Urinary bladder (tissue), 4 donors: ENCODE data around the gene COL9A3. TPM values are rescaled to one million over a fixed set of nuclear protein-coding genes. Genes with fewer than 3 reads are reported as not detected.

Experiments used
- DNase-seq: peaks from one replicate; pipeline ENCODE4 v3.0.0-alpha.2; 2015; ENCODE audit errors: extremely low spot score
- H3K27ac ChIP-seq: one replicate; pipeline ENCODE4 v1.5.1; 2013; ENCODE audit warnings: low read depth, mild to moderate bottlenecking, moderate library complexity
- H3K36me3 ChIP-seq: one replicate; pipeline ENCODE4 v1.6.1; 2013; ENCODE audit warnings: mild to moderate bottlenecking, moderate library complexity; ENCODE audit not compliant: insufficient read depth
- H3K4me1 ChIP-seq: one replicate; pipeline ENCODE4 v1.6.1; 2013; ENCODE audit warnings: mild to moderate bottlenecking, moderate library complexity; ENCODE audit not compliant: insufficient read depth
- H3K4me3 ChIP-seq: one replicate; pipeline ENCODE4 v1.5.1; 2013; ENCODE audit warnings: low read depth, low read length
- WGBS: extraction: QIAGEN DNeasy Blood & Tissue Kit; methylation state at CpG from one replicate; pipeline ENCODE4 v1.1.7; 2013; 5-methylcytosine and 5-hydroxymethylcytosine counted together
- polyA plus RNA-seq: library from polyadenylated mRNA; stranded (reverse); fragments of 200-250 nt; gene quantifications from one replicate; pipeline ENCODE4 v1.2.3, GENCODE V29; 2013
- total RNA-seq: library from RNA; depleted of rRNA; stranded (reverse); fragments of >200 nt; gene quantifications from one replicate; pipeline ENCODE4 v1.2.3, GENCODE V29; 2014
- donor health status: healthy with polysubstance abuse.
- donor health status: healthy.

The COL9A3 gene
- 101 TPM for total RNA-seq
- 9.8 TPM for polyA plus RNA-seq

DNA sequence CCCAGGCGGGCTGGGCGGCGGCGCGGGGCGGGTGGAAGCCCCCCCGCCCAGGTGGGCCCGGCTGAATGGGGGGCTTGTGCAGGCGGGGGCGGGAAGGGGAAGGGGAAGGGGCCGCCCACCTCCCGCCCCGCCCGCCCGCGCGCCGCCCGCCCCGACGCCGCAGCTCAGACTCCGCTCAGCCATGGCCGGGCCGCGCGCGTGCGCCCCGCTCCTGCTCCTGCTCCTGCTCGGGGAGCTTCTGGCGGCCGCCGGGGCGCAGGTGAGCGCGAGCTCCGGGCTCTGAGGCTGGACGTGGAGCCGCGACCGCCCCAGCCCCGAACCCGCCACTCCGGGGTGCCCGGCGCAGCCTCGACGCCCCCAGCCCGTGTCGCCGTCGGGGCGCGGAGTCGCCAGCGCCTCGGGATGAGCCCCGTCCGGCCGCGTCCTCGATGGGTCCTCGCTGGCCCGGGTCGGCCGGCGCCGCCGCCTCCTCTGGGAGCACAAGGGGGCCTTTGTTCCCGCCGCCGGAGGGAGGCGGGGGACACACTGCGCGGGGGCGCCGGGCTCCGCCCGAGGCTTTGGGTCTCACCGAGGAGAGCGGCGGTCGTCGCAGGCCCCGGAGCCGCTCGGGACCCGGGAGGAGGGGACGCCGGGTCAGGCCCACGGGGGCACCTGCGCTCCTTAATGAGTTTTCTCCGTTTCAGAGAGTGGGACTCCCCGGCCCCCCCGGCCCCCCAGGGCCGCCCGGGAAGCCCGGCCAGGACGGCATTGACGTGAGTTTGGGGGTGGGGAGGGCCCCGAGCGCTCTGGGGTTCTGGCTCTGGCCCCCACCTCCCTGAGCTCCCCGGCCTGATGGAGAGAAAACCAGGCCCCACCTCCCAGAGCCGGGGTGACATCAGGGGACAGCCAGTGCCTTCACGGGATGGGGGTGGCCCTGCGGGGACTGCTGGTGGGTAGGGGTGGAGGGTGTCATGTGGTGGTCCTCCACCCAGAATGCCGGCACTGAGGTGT, at the start of gene COL9A3:
Gene COL9A3, plus strand, starts transcription at position 167 of the 990 bp plus-strand sequence. Its CDS starts 15 bp downstream, at position 182.
- DNase-seq: no peak
- peaks cover 7% of the 10 kb centered on the region for H3K36me3 ChIP-seq
- H3K4me3 ChIP-seq: no peak within 1 kb of the TSS
- WGBS: 7% methylated on average over 107 of the region's 108 CpGs
- peaks cover 4% of the 10 kb centered on the region for H3K4me1 ChIP-seq
- no peak within 1 kb of the TSS for H3K27ac ChIP-seq

DNA sequence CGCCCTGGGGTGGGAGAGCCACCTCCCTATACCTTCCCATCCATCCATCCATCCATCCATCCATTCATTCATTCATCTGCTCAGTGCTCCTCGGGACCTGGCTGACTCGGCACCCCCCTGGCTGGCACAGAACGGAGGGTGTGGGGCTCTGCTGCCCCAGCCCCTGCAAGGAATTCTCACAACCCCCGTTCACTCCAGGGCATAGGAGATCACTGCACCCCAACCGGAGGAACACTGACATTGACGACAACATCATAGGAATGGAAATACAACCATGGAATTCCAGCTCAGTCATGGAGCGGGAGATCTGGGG, 48.7 kb upstream of the COL9A3 start:
- Histone ChIP-seq H3K4me3 (no peak overlapping the region), H3K27ac (no peak overlapping the region), H3K4me1 (no peaks in the 10 kb centered on the region), H3K36me3 (no peaks in the 10 kb centered on the region)
- no peak for DNase-seq
- WGBS: 77% methylated on average over 8 of the region's 8 CpGs

DNA sequence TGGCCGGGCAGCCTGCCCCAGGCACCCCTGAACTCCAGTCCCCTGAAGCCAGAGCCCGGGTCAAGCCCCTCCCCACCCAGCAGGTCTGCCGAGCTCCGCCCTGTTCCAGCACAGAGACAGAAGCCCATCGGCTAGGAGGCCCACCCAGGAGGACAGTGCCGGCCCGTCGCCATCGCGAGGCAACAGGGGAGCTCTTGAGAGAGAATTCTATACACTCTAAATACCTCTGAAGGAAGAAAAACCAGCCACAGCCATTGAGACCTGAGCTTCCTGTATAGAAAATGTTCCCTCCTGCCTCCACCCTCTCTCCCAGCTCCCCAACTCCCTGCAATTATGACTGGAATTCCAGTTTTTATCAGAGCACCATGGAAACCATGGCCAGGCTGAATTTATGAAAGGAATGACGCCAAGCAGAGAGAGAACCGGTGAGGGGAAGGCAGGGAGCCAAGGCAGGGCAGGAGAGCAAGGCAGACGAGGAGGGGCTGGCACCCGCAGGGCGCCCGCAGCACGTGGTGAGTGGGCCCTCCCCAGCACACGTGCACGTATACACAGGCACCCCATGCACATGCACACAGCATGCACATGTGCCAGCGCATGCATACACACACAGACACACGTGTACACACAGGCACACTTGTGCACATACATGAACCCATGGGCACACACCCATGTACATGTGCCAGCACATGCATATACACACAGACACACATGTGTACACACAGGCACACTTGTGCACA, 48.1 kb upstream of the COL9A3 start:
- no peaks in the 10 kb centered on the region for H3K36me3 ChIP-seq
- H3K4me3 ChIP-seq: no peak overlapping the region
- WGBS: 29% methylated on average over 21 of the region's 21 CpGs
- no peaks in the 10 kb centered on the region for H3K4me1 ChIP-seq
- H3K27ac ChIP-seq: no peak overlapping the region
- peak; percentile 41 for DNase-seq

DNA sequence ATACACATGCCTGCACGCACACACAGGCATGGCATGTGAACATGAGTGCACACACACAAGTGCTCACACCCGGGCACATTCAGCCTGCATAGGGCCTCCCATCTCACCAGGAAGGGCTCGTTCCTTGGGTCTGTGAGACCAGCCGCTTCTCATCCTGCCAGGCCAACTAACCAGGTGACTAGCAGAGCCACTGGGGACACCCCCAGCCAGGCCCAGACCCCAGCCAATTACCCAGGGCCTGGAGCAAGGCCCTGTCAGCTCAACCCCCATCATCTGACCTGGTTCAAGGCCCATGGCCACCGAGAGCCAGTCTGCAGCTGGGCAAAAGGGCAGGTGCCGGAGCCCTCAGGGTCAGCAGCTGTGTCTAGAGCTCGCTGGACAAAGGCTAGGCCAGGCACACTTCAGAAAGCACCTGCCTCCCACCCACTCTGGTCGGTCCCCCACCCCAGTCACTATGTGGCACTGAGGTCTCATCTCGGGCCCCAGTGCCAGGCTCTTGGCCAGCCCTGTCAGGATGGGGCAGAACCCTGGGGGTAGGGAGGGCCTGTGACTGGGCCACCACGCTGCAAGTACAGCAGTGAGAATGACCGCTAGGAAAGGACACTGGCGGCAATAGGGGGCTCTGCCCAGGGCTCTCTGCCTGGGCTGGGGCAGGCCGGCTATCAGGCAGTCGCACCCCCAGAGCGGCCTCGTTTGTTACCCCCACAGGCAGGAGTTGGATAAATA, 47.3 kb upstream of the COL9A3 start:
- no peak overlapping the region for H3K4me3 ChIP-seq
- no peak for DNase-seq
- WGBS: 96% methylated on average over 16 of the region's 16 CpGs
- no peaks in the 10 kb centered on the region for H3K36me3 ChIP-seq
- H3K27ac ChIP-seq: no peak overlapping the region
- H3K4me1 ChIP-seq: no peaks in the 10 kb centered on the region

DNA sequence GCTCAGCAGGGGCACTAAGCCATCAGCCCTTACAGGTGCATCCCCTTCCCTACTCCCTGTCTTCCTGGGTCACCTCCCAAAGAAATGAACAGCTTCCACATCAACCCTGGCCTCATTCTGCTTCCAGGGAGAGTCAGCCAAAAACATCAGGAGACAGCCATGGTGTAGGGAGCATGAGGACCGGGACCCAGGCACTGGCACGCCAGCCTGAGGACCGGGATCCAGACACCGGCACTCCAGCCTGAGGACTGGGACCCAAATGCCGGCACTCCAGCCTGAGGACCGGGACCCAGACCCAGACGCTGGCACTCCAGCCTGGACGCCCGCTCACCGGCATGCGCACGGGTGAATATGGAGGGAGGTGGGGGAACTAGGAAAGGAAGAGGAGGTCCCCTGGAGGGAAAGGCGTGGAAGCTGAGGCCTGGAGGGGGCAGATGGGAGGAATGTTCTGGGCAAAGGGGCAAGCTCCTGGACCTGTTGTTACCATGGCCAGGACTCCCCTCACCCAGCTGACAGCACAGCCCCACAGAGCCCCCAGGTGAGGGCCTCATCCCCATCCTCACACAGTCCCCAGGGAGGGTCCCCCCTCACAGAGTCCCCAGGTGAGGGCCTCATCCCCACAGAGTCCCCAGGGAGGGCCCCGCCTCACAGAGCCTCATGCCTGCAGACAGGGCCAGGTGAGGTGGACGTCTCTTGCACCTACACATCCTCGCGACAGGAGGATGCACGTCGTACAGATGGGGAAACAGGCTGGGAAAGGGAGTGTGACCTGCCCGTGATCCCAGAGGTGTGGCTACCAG, 46.5 kb upstream of the COL9A3 start:
- no peak overlapping the region for H3K4me3 ChIP-seq
- H3K36me3 ChIP-seq: no peaks in the 10 kb centered on the region
- no peak for DNase-seq
- no peaks in the 10 kb centered on the region for H3K4me1 ChIP-seq
- no peak overlapping the region for H3K27ac ChIP-seq
- WGBS: 94% methylated on average over 20 of the region's 20 CpGs

DNA sequence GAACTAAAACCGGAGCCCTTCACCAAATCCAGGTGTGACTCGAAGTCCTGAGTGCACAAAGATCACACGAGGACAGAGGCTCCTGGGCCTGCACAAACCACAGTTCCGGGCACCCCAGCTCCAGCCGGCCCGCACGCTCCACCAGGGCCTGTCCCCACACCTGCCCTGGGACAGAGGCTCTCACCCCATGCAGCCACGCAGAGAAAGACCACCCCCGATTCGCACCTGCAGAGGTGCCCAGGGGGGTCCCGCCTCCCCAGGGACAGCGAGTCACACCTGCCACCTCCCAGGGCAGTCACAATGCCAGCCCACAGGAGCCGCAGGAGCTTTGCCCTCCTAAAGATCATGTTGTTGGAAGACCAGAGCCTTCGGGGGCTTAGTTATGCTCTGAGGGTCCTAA, 45.9 kb upstream of the COL9A3 start:
- no peak overlapping the region for H3K27ac ChIP-seq
- H3K36me3 ChIP-seq: no peaks in the 10 kb centered on the region
- WGBS: 91% methylated on average over 14 of the region's 14 CpGs
- DNase-seq: no peak
- H3K4me3 ChIP-seq: no peak overlapping the region
- no peaks in the 10 kb centered on the region for H3K4me1 ChIP-seq

DNA sequence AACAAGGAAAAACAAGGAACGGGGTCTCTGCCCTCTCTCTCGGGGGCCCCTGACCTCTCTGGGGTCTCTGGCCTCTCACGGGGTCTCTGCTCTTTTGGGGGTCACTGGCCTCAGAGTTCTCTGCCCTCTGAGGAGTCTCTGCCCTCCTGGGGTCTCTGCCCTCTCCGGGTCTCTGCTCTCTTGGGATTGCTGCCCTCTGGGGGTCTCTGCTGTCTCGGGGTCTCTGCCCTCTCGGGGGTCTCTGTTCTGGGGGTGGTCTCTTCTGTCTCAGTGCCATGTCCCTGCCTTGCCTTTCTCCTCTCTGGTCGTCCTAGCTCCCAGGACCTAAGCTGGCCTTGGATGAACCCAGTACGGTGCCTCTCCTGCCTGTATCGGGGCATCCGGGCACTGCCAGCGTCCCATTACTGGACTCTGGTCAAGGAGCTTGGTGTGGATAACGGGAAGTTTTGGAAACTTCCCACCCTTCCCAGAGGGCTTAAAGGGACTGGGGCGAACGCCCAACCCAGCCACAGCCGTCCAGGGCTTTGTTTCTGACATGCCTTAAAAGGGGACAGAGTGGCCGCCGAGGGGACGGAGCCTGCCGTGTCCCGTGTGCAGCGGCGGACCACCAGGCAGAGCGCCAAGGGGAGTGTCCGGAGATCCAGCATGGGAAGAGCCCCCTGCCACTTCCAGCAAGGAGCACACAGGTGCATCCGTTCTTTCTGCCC, 45.3 kb upstream of the COL9A3 start:
- H3K4me3 ChIP-seq: no peak overlapping the region
- DNase-seq: no peak

DNA sequence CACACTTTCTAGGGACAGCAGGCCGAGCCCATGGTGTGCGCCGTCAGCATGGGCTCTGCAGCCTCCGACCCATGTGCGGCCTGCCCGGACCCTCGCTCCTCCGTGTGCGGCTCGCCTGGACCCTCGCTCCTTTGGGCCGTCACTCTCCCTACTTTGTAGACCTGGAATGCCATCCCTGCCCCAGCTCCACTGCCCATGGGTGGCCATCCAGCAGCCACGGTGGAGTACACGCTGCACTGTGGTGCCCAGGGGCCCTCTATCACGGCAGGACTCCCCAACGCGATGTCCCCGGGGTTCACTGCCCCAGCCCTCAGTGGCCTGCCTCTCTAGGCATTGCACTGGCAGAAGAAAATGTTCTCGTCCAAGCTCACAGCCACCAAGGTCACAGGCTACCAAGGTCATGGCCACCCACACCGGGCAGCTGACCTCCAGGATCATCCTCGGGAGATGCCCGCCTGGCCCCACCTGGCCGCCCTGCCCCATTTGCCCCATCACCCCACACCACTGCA, 44.7 kb upstream of the COL9A3 start:
- Histone ChIP-seq H3K27ac (no peak overlapping the region), H3K4me3 (no peak overlapping the region), H3K4me1 (no peaks in the 10 kb centered on the region), H3K36me3 (no peaks in the 10 kb centered on the region)
- no peak for DNase-seq
- WGBS: 95% methylated on average over 23 of the region's 23 CpGs

More for the DNA sequence above, 45.3 kb upstream of the COL9A3 start:
- Histone ChIP-seq H3K36me3 (no peaks in the 10 kb centered on the region), H3K4me1 (no peaks in the 10 kb centered on the region), H3K27ac (no peak overlapping the region)
- 82% methylated on average over 25 of the region's 25 CpGs for WGBS

DNA sequence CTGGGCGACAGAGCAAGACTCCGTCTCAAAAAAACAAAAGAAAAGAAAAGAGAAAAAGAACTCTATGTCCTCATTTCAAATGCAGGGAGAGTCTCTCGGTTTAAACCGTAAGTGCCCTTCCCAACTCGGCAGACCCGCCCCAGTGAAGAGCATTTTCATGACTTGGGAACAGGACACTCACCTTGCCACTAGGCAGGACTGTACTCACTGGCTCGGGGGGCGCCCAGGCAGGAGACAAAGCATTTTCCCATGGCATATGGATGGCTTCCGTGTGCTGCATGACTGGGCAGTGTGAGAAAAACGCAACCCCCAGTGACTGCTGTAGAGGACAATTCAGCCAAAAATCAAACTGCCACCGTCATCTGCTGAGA, 44.2 kb upstream of the COL9A3 start:
- Histone ChIP-seq H3K4me1 (no peaks in the 10 kb centered on the region), H3K4me3 (no peak overlapping the region), H3K36me3 (no peaks in the 10 kb centered on the region), H3K27ac (no peak overlapping the region)
- 74% methylated on average over 11 of the region's 11 CpGs for WGBS
- DNase-seq: no peak

DNA sequence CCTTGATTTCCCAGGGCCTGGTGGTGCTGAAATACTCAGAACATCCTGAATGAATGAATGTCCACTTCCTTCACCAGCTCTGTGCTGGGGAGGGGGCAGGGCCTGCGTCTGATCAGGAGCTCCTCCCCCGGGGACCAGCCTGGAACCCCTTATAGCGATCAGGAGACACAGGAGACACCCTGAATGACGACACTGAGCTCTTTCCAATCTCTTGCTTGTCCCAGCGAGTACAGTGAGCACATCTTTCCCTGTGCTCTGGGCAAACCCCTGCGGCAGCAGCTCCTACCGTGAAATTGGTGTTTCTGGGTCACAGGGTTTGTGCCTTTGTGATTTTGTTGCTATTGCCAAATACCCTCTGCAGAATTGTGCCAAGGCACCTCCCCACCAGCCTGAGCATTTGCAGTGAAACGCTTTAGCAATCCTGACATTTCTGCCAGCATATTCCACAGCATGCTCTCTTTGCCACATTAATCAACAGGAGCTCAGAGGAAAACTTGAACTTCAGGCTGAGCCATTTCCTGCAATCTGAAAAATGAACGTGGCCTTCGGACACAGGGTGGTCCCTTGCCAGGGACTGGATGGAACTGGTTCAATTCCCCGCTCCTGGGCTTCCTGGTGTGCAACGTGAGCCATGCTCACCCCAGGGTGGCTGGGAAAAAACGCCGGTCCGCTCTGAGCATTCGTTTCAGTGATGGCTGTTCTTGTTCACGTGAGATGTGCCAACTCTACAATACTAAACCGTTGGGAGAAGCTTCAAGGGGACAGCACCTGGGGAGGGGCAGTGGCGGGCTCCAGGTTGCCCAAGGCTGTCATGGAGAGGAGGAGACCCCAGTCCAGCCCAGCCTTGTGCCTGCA, 43.6 kb upstream of the COL9A3 start:
- no peaks in the 10 kb centered on the region for H3K36me3 ChIP-seq
- DNase-seq: no peak
- H3K4me3 ChIP-seq: no peak overlapping the region
- 52% methylated on average over 19 of the region's 19 CpGs for WGBS
- H3K27ac ChIP-seq: no peak overlapping the region
- no peaks in the 10 kb centered on the region for H3K4me1 ChIP-seq

DNA sequence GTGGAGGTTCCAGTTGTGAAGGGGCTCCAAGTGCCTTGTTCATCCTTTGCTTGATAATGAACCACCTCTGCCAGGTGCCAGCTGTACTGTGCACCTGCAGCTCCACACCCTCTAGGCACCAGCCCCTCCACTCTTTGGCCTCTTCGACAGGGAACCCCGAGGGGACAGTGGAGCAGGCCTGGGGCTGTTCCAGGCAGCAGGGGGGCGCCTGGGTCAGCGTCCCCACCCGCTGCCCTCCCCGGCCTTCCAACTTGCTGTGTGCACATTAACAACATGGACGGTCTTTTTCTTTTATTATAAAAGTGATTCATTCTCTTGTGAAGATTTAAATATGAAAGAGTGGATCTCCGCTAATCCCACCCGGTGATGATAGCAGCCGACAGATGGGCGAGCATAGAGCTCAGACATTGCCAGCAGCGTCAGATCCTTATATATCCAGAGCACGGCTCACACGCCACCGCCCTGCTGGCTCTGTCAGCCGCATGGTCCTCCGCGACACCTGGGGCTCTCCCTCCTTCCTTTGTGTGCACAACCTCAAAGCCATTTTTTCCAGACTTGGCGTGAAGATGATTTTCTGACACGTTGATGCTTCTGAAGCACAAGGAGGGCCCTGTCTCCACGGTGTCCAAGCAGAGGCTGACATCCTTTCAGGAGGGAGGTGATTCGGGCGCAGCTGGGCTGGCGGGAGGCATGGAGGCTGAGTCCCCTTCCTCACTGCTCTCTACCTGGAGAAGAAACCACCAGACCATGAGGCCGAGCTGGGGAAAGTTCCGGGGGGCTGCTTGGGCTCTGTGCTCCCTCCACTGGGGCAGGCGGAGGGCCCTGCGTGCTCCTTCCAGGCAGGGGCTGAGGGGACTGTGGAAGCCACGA, 42.8 kb upstream of the COL9A3 start:
- WGBS: 60% methylated on average over 29 of the region's 29 CpGs
- no peak overlapping the region for H3K27ac ChIP-seq
- H3K36me3 ChIP-seq: no peaks in the 10 kb centered on the region
- H3K4me1 ChIP-seq: no peaks in the 10 kb centered on the region
- no peak overlapping the region for H3K4me3 ChIP-seq
- DNase-seq: no peak
